ENCODE data around the gene PDS5A.
"Not testable (repeated sequence)": the region's sequence is repeated elsewhere in the genome, so short reads cannot be mapped to it uniquely, and the experiment has no call there.

The PDS5A gene

DNA sequence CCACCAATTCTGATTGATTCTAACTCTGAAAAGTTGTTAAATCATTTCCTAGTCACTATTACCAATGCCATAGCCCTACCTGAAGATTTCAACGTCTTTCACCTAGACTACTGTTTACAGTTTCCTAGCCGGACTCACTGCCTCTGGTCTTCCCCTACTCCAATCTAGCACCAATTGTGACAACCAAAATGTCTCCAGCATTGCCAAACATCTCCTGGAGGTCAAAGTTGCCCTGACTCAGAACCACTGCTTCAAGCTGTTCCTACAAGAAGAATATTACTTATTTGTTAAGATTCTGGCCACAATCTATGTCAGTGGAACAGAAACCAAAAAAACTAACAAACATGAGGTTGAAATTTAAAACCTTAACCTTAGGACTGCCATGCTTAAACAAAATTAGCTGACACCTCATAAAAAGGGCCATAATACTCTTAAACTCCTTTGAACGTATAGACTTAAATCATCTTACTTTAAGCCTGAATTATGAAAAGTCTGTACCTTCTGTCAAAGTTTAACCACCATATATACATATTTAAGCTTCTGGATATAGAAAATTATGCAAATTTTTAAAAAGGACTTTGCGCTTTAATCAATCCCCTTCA is 2.1 kb downstream of the PDS5A start:
- Histone ChIP-seq H3K27me3 (replicated peaks; ENCODE audit: insufficient read depth, low read length) (no peaks in the 10 kb centered on the region), H3K9ac (ENCODE audit: low read length) (peak overlapping the region; percentile 94; the same call in 1 of the 2 replicates), H3K27ac (ENCODE audit: low read length) (no peak overlapping the region), H3K4me3 (ENCODE audit: low read length) (peak overlapping the region; percentile 93), H3K4me1 (ENCODE audit: low read length) (peaks cover 11% of the 10 kb centered on the region; the same call in 1 of the 2 replicates), H3K36me3 (replicated peaks; ENCODE audit: insufficient read depth, low read length) (no peaks in the 10 kb centered on the region; the same call in none of the 2 replicates), H3F3A (ENCODE audit: insufficient read depth, low read length) (peaks cover 9% of the 10 kb centered on the region; the same call in 1 of the 2 replicates), H2AFZ (ENCODE audit: low read length) (no peak overlapping the region), H3K9me3 (replicated peaks; ENCODE audit: insufficient read depth, low read length) (no peaks in the 10 kb centered on the region), H4K20me1 (ENCODE audit: insufficient read depth, low read length) (peaks cover 9% of the 10 kb centered on the region), H3K9me2 (replicated peaks; ENCODE audit: insufficient read depth, low read length) (no peaks in the 10 kb centered on the region), H3K79me2 (ENCODE audit: low read length) (peaks cover 66% of the 10 kb centered on the region), H3K4me2 (ENCODE audit: low read depth, low read length) (peak overlapping the region; percentile 64)
- no peak for DNase-seq
- TF ChIP-seq EZH2phosphoT487 (IDR thresholded peaks at IDR 0.05; ENCODE audit: low read length) (no peak), EZH2 (optimal IDR thresholded peaks at IDR 0.05; ENCODE audit: low read depth, low read length) (no peak)
- TF ChIP-seq, protein P1, sequence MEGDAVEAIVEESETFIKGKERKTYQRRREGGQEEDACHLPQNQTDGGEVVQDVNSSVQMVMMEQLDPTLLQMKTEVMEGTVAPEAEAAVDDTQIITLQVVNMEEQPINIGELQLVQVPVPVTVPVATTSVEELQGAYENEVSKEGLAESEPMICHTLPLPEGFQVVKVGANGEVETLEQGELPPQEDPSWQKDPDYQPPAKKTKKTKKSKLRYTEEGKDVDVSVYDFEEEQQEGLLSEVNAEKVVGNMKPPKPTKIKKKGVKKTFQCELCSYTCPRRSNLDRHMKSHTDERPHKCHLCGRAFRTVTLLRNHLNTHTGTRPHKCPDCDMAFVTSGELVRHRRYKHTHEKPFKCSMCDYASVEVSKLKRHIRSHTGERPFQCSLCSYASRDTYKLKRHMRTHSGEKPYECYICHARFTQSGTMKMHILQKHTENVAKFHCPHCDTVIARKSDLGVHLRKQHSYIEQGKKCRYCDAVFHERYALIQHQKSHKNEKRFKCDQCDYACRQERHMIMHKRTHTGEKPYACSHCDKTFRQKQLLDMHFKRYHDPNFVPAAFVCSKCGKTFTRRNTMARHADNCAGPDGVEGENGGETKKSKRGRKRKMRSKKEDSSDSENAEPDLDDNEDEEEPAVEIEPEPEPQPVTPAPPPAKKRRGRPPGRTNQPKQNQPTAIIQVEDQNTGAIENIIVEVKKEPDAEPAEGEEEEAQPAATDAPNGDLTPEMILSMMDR (IDR thresholded peaks at IDR 0.05; ENCODE audit: low read length) = no peak

DNA sequence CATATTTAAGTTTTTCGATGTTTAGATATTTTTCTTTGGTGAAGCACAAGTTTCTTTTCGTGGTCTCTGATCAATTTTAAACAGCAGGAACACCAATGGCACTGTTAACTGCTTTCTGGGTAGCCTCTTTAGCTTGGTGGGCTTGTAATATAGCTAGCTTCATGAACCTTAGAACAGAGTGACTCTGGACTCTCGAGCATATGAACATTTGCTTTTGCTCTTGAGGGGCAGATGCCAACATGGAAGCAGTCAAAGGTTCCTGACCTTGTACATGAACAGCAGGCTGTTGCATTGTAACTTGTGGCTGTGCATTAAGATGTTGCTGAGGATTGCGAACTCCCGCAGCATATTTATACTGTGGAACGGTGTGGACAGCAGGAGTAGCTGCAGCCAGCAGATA is 4.7 kb downstream of the PDS5A start:
- not testable (repeated sequence) for H3K27me3 ChIP-seq (replicated peaks; ENCODE audit: insufficient read depth, low read length); H3K4me2 ChIP-seq (ENCODE audit: low read depth, low read length); H2AFZ ChIP-seq (ENCODE audit: low read length); H3K9me2 ChIP-seq (replicated peaks; ENCODE audit: insufficient read depth, low read length); H3K9me3 ChIP-seq (replicated peaks; ENCODE audit: insufficient read depth, low read length); H3K27ac ChIP-seq (ENCODE audit: low read length); H3K36me3 ChIP-seq (replicated peaks; ENCODE audit: insufficient read depth, low read length); H3K4me3 ChIP-seq (ENCODE audit: low read length); H3K4me1 ChIP-seq (ENCODE audit: low read length); H3K9ac ChIP-seq (ENCODE audit: low read length); H3F3A ChIP-seq (ENCODE audit: insufficient read depth, low read length); DNase-seq
- Histone ChIP-seq H3K79me2 (ENCODE audit: low read length) (peaks cover 91% of the 10 kb centered on the region), H4K20me1 (ENCODE audit: insufficient read depth, low read length) (peaks cover 13% of the 10 kb centered on the region)

DNA sequence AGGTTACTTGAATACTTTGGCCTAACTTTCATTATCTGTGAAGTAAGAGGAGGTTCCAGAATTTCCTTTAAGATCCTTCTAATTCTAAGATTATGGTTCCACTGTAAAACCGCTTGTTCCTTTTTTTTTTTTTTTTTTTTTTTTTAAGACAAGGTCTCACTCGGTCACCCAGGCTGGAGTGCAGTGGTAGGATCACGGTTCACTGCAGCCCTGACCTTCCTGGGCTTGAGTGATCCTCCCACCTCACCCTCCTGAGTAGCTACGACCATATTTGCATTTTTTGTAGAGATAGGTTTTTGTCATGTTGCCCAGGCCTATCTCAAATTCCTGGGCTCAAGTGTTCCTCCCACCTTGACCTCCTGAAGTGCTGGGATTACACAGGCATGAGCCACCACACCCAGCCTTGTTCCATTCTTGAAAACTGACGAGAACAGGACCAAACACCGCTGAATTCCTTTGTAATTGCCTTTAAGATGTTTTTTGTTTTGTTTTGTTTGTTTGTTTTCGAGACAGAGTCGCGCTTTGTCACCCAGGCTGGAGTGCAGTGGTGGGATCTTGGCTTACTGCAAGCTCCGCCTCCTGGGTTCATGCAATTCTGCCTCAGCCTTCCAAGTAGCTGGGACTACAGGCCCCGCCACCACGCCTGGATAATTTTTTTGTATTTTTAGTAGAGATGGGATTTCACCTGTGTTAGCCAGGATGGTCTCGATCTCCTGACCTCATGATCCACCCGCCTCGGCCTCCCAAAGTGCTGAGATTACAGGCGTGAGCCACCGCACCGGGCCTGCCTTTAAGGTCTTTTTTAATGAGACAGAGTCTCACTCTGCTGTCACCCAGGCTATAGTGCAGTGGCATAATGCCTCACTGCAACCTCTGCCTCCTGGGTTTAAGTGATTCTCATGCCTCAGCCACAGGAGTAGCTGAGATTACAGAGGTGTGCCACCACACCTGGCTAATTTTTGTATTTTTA is 6.8 kb downstream of the PDS5A start:
- H3K4me3 ChIP-seq (ENCODE audit: low read length) = no peak overlapping the region
- no peak for DNase-seq
- H3K9me2 ChIP-seq (replicated peaks; ENCODE audit: insufficient read depth, low read length) = no peaks in the 10 kb centered on the region
- no peaks in the 10 kb centered on the region for H3K27me3 ChIP-seq (replicated peaks; ENCODE audit: insufficient read depth, low read length)
- no peaks in the 10 kb centered on the region for H3K9me3 ChIP-seq (replicated peaks; ENCODE audit: insufficient read depth, low read length)
- H4K20me1 ChIP-seq (ENCODE audit: insufficient read depth, low read length) = peaks cover 18% of the 10 kb centered on the region
- H3K36me3 ChIP-seq (replicated peaks; ENCODE audit: insufficient read depth, low read length) = no peaks in the 10 kb centered on the region; the same call in none of the 2 replicates
- no peak overlapping the region for H3K27ac ChIP-seq (ENCODE audit: low read length)
- TF ChIP-seq, protein P1 (IDR thresholded peaks at IDR 0.05; ENCODE audit: low read length) = no peak
- TF ChIP-seq EZH2phosphoT487 (IDR thresholded peaks at IDR 0.05; ENCODE audit: low read length) = no peak
- TF ChIP-seq EZH2 (optimal IDR thresholded peaks at IDR 0.05; ENCODE audit: low read depth, low read length) = no peak
- no peaks in the 10 kb centered on the region for H3F3A ChIP-seq (ENCODE audit: insufficient read depth, low read length)
- H3K4me2 ChIP-seq (ENCODE audit: low read depth, low read length) = no peak overlapping the region
- H3K79me2 ChIP-seq (ENCODE audit: low read length) = peaks cover 98% of the 10 kb centered on the region
- H3K9ac ChIP-seq (ENCODE audit: low read length) = no peak overlapping the region
- H2AFZ ChIP-seq (ENCODE audit: low read length) = no peak overlapping the region
- H3K4me1 ChIP-seq (ENCODE audit: low read length) = 0 out of 2 replicates have a peak, but pooled peaks cover 6% of the 10 kb centered on the region

Data from MM.1S (cell line).